GM10266 (cell line): ENCODE results near the gene ASB7.

Experiments used
- DNase-seq: peaks from one replicate; pipeline ENCODE4 v3.0.0; 2012; ENCODE audit errors: extremely low spot score
- CTCF ChIP-seq: IDR thresholded peaks from 2 replicates; pipeline ENCODE4 v1.5.1; 2012; ENCODE audit warnings: mild to moderate bottlenecking, low read depth; ENCODE audit not compliant: control insufficient read depth, insufficient read depth; ENCODE audit errors: missing control alignments

Gene ASB7

GRCh38 chr15:100566850-100567628, 35.4 kb upstream of the ASB7 start:
- DNase-seq: no peak
- no peak for TF ChIP-seq CTCF

- no peak for TF ChIP-seq CTCF
- no peak for DNase-seq
Observed at GRCh38 chr15:100569391-100569790, 33.0 kb upstream of the ASB7 start.

GRCh38 chr15:100570275-100570674, 32.1 kb upstream of the ASB7 start:
- DNase-seq: no peak

GRCh38 chr15:100570735-100571313, 31.6 kb upstream of the ASB7 start:
- TF ChIP-seq CTCF: no peak

More at GRCh38 chr15:100570275-100570674, 32.1 kb upstream of the ASB7 start:
- TF ChIP-seq CTCF: no peak

GRCh38 chr15:100571592-100572167, 30.7 kb upstream of the ASB7 start:
- DNase-seq: no peak
- no peak for TF ChIP-seq CTCF

More at GRCh38 chr15:100570735-100571313, 31.6 kb upstream of the ASB7 start:
- no peak for DNase-seq

GRCh38 chr15:100572362-100572983, 29.9 kb upstream of the ASB7 start:
- TF ChIP-seq CTCF: peak; percentile 10
- DNase-seq: no peak
